RKO (cell line): ENCODE data around the gene CCDC34.

Source experiments
- DNase-seq: peaks from one replicate; pipeline ENCODE4 v3.0.0-alpha.2; 2016; ENCODE audit warnings: low spot score

CCDC34 gene

GRCh38 chr11:27290261-27291050 is 72.6 kb downstream of the CCDC34 start:
- DNase-seq: no peak
